Embryonic facial prominence (tissue), 1 donor: Measurements from ENCODE around the gene ZMYM2.

Experiments used
- DNase-seq: peaks from one replicate; pipeline ENCODE4 v3.0.0-alpha.2; 2016; ENCODE audit errors: extremely low spot score

Gene ZMYM2

GRCh38 chr13:20044086-20044485, 85.6 kb downstream of the ZMYM2 start:
- no peak for DNase-seq

GRCh38 chr13:20045950-20046548, 87.5 kb downstream of the ZMYM2 start:
- DNase-seq: no peak

- DNase-seq: no peak
Observed at GRCh38 chr13:20049558-20050473, 91.3 kb downstream of the ZMYM2 start.

GRCh38 chr13:20051366-20051765, 92.8 kb downstream of the ZMYM2 start:
- DNase-seq: no peak

GRCh38 chr13:20053016-20053415, 94.5 kb downstream of the ZMYM2 start:
- no peak for DNase-seq

- DNase-seq: no peak
Observed at GRCh38 chr13:20053891-20054290, 95.4 kb downstream of the ZMYM2 start.

- no peak for DNase-seq
Observed at GRCh38 chr13:20054586-20054985, 96.1 kb downstream of the ZMYM2 start.

GRCh38 chr13:20057214-20057613, 98.7 kb downstream of the ZMYM2 start:
- no peak for DNase-seq

- DNase-seq: no peak
Observed at GRCh38 chr13:20057963-20058362, 99.4 kb downstream of the ZMYM2 start.

GRCh38 chr13:20058476-20058875, 99.9 kb downstream of the ZMYM2 start:
- DNase-seq: no peak

- no peak for DNase-seq
Observed at GRCh38 chr13:20064128-20064527, 105.6 kb downstream of the ZMYM2 start.

GRCh38 chr13:20065516-20065915, 107.0 kb downstream of the ZMYM2 start:
- no peak for DNase-seq

- DNase-seq: no peak
Observed at GRCh38 chr13:20069956-20070355, 111.4 kb downstream of the ZMYM2 start.

GRCh38 chr13:20073775-20074174, 115.2 kb downstream of the ZMYM2 start:
- DNase-seq: no peak

GRCh38 chr13:20074966-20075365, 116.4 kb downstream of the ZMYM2 start:
- no peak for DNase-seq

GRCh38 chr13:20077086-20077485, 118.6 kb downstream of the ZMYM2 start:
- no peak for DNase-seq

GRCh38 chr13:20080377-20081164, 122.0 kb downstream of the ZMYM2 start:
- DNase-seq: no peak

- DNase-seq: no peak
Observed at GRCh38 chr13:20090349-20090748, 131.8 kb downstream of the ZMYM2 start.

GRCh38 chr13:20093951-20094350, 135.4 kb downstream of the ZMYM2 start:
- DNase-seq: no peak

GRCh38 chr13:20099319-20099718, 140.8 kb downstream of the ZMYM2 start:
- no peak for DNase-seq

- no peak for DNase-seq
Observed at GRCh38 chr13:20101467-20102316, 143.2 kb downstream of the ZMYM2 start.
